Neuronal stem cell (in vitro differentiated cells): ENCODE results near the gene PARVA.

ENCODE experiments used
- DNase-seq: peaks from one replicate; pipeline ENCODE4 v3.0.0-alpha.2; 2013; ENCODE audit warnings: low spot score
- H2AFZ ChIP-seq: one replicate; pipeline ENCODE4 v1.6.1; 2013; ENCODE audit warnings: mild to moderate bottlenecking, low read length, inconsistent platforms
- H2AK5ac ChIP-seq: 2 replicates; pipeline ENCODE4 v1.6.1; 2013; ENCODE audit warnings: low read depth, mild to moderate bottlenecking, inconsistent platforms, low read length, moderate library complexity, mixed read lengths
- H2BK120ac ChIP-seq: 2 replicates; pipeline ENCODE4 v1.6.1; 2013; ENCODE audit warnings: low read depth, mild to moderate bottlenecking, inconsistent platforms, low read length, moderate library complexity, mixed read lengths
- H2BK12ac ChIP-seq: one replicate; pipeline ENCODE4 v1.6.1; 2013; ENCODE audit warnings: low read length, inconsistent platforms
- H2BK15ac ChIP-seq: 2 replicates; pipeline ENCODE4 v1.6.1; 2013; ENCODE audit warnings: mild to moderate bottlenecking, low read length, inconsistent platforms, mixed read lengths
- H2BK5ac ChIP-seq: one replicate; pipeline ENCODE4 v1.6.1; 2013; ENCODE audit warnings: inconsistent platforms, mild to moderate bottlenecking, low read length, moderate library complexity
- H3K14ac ChIP-seq: one replicate; pipeline ENCODE4 v1.6.1; 2013; ENCODE audit warnings: low read length, inconsistent platforms
- H3K18ac ChIP-seq: 2 replicates; pipeline ENCODE4 v1.6.1; 2013; ENCODE audit warnings: low read length, inconsistent platforms
- H3K23ac ChIP-seq: 2 replicates; pipeline ENCODE4 v1.6.1; 2013; ENCODE audit warnings: low read depth, mild to moderate bottlenecking, mixed read lengths, low read length, inconsistent platforms; ENCODE audit not compliant: poor library complexity
- H3K27ac ChIP-seq: replicated peaks from 3 replicates; pipeline ENCODE4 v1.5.1; 2013; ENCODE audit warnings: low read length, inconsistent platforms
- H3K27me3 ChIP-seq, 3 experiments: 2 replicates each; pipeline ENCODE4 v1.6.1; 2013; ENCODE audit warnings: low read length in 3 of 3, mild to moderate bottlenecking in 2 of 3, inconsistent platforms in 1 of 3, low read depth in 1 of 3, mixed read lengths in 1 of 3, moderate library complexity in 1 of 3; ENCODE audit not compliant: control insufficient read depth in 3 of 3, insufficient read depth in 3 of 3
- H3K36me3 ChIP-seq, 2 donors: replicated peaks in 1 of 2; 2 replicates each; pipeline ENCODE4 v1.6.1; 2013; ENCODE audit warnings: low read length in 2 of 2; ENCODE audit not compliant: control insufficient read depth in 2 of 2, insufficient read depth in 2 of 2
- H3K4ac ChIP-seq: 2 replicates; pipeline ENCODE4 v1.6.1; 2013; ENCODE audit warnings: inconsistent platforms, mild to moderate bottlenecking, low read length, moderate library complexity
- H3K4me1 ChIP-seq, 2 donors: 1 replicate in 1 of 2; 2 replicates in 1 of 2; pipeline ENCODE4 v1.6.1; 2013; ENCODE audit warnings: low read length in 2 of 2, low read depth in 1 of 2; ENCODE audit not compliant: control insufficient read depth in 2 of 2, insufficient read depth in 1 of 2
- H3K4me2 ChIP-seq: one replicate; pipeline ENCODE4 v1.6.1; 2013; ENCODE audit warnings: mild to moderate bottlenecking, low read length, inconsistent platforms; ENCODE audit not compliant: insufficient read depth, poor library complexity, severe bottlenecking
- H3K4me3 ChIP-seq, 2 donors: 2 replicates each; pipeline ENCODE4 v1.5.1; 2013; ENCODE audit warnings: low read length in 2 of 2, mild to moderate bottlenecking in 2 of 2, inconsistent platforms in 1 of 2, moderate library complexity in 1 of 2
- H3K79me1 ChIP-seq: one replicate; pipeline ENCODE4 v1.6.1; 2013; ENCODE audit warnings: low read depth, mild to moderate bottlenecking, inconsistent platforms, low read length, moderate library complexity
- H3K9ac ChIP-seq: one replicate; pipeline ENCODE4 v1.6.1; 2013; ENCODE audit warnings: mild to moderate bottlenecking, low read depth, low read length, inconsistent platforms; ENCODE audit not compliant: poor library complexity
- H3K9me3 ChIP-seq, 2 donors: replicated peaks in 1 of 2; 2 replicates each; pipeline versions ENCODE3 to v1.6.1; 2013; ENCODE audit warnings: low read length in 2 of 2, mild to moderate bottlenecking in 2 of 2, inconsistent platforms in 1 of 2, low read depth in 1 of 2, mixed read lengths in 1 of 2, moderate library complexity in 1 of 2; ENCODE audit not compliant: control insufficient read depth in 2 of 2, insufficient read depth in 1 of 2
- H4K8ac ChIP-seq: one replicate; pipeline ENCODE4 v1.6.1; 2013; ENCODE audit warnings: low read depth, mild to moderate bottlenecking, inconsistent platforms, low read length, moderate library complexity
- H4K91ac ChIP-seq: one replicate; pipeline ENCODE4 v1.6.1; 2013; ENCODE audit warnings: low read length, low read depth, mild to moderate bottlenecking, inconsistent platforms; ENCODE audit not compliant: poor library complexity
- WGBS, 2 donors: extraction: QIAGEN DNeasy Blood & Tissue Kit; methylation state at CpG; one replicate each; pipeline ENCODE4 v1.1.7; 2013; ENCODE audit warnings: missing lambda C conversion rate in 2 of 2, mixed read lengths in 1 of 2; ENCODE audit not compliant: insufficient read length in 2 of 2, insufficient replicate concordance in 1 of 2; ENCODE audit errors: extremely low coverage in 2 of 2; 5-methylcytosine and 5-hydroxymethylcytosine counted together

Gene PARVA

GRCh38 chr11:12546122-12546521, 168.8 kb downstream of the PARVA start:
- Histone ChIP-seq H3K23ac (no peak overlapping the region), H2BK15ac (no peak overlapping the region), H2BK5ac (no peak overlapping the region), H4K8ac (no peak overlapping the region), H2AK5ac (no peak overlapping the region), H3K4ac (no peak overlapping the region), H4K91ac (no peak overlapping the region), H3K79me1 (no peaks in the 10 kb centered on the region), H3K4me3 (no peak overlapping the region), H2AFZ (no peak overlapping the region), H2BK120ac (no peak overlapping the region), H3K36me3 (no peaks in the 10 kb centered on the region), H3K14ac (no peak overlapping the region), H3K9me3 (no peaks in the 10 kb centered on the region), H3K9ac (no peak overlapping the region), H3K27ac (no peak overlapping the region), H3K4me1 (peaks cover 0 to 5% of the 10 kb centered on the region in 2 donors), H3K27me3 (peaks cover 0 to 8% (median 0%) of the 10 kb centered on the region in 3 experiments), H2BK12ac (no peak overlapping the region), H3K4me2 (no peak overlapping the region), H3K18ac (no peak overlapping the region)
- no peak for DNase-seq
- no CpG with 5 or more reads among the region's 8 CpGs for WGBS, 2 donors

- no peak overlapping the region for H4K91ac ChIP-seq
- H2BK15ac ChIP-seq = no peak overlapping the region
- H2BK12ac ChIP-seq = no peak overlapping the region
- no peak overlapping the region for H2AFZ ChIP-seq
- no peak overlapping the region for H3K27ac ChIP-seq
- H2AK5ac ChIP-seq = no peak overlapping the region
- no peak for DNase-seq
- H4K8ac ChIP-seq = no peak overlapping the region
- no peaks in the 10 kb centered on the region for H3K36me3 ChIP-seq
- H3K79me1 ChIP-seq = no peaks in the 10 kb centered on the region
- peaks cover 0 to 8% (median 0%) of the 10 kb centered on the region in 3 experiments for H3K27me3 ChIP-seq
- H3K18ac ChIP-seq = no peak overlapping the region
- no peak overlapping the region for H3K23ac ChIP-seq
- WGBS, 2 donors = no CpG with 5 or more reads among the region's 5 CpGs
- H3K4me3 ChIP-seq = no peak overlapping the region
- no peak overlapping the region for H3K14ac ChIP-seq
- H3K4me1 ChIP-seq = peaks cover 0 to 2% of the 10 kb centered on the region in 2 donors
- H2BK120ac ChIP-seq = no peak overlapping the region
- no peak overlapping the region for H2BK5ac ChIP-seq
- no peak overlapping the region for H3K4me2 ChIP-seq
- H3K9ac ChIP-seq = no peak overlapping the region
- H3K9me3 ChIP-seq = no peaks in the 10 kb centered on the region
- H3K4ac ChIP-seq = no peak overlapping the region
Measured at GRCh38 chr11:12546660-12547059, 169.3 kb downstream of the PARVA start.

GRCh38 chr11:12547953-12548650, 170.7 kb downstream of the PARVA start:
- no peak overlapping the region for H3K4me3 ChIP-seq
- no peaks in the 10 kb centered on the region for H3K79me1 ChIP-seq
- no peak overlapping the region for H3K23ac ChIP-seq
- peaks cover 0 to 5% (median 0%) of the 10 kb centered on the region in 3 experiments for H3K27me3 ChIP-seq
- no peak for DNase-seq
- no CpG with 5 or more reads among the region's 5 CpGs for WGBS, 2 donors
- H2BK120ac ChIP-seq = no peak overlapping the region
- H2BK12ac ChIP-seq = no peak overlapping the region
- H4K8ac ChIP-seq = no peak overlapping the region
- no peak overlapping the region for H3K27ac ChIP-seq
- H3K9ac ChIP-seq = no peak overlapping the region
- H3K4ac ChIP-seq = no peak overlapping the region
- no peak overlapping the region for H3K14ac ChIP-seq
- no peaks in the 10 kb centered on the region for H3K36me3 ChIP-seq
- no peak overlapping the region for H4K91ac ChIP-seq
- no peak overlapping the region for H2AK5ac ChIP-seq
- H3K9me3 ChIP-seq = no peaks in the 10 kb centered on the region
- H3K18ac ChIP-seq = no peak overlapping the region
- no peak overlapping the region for H2AFZ ChIP-seq
- no peak overlapping the region for H2BK15ac ChIP-seq
- peaks cover 0 to 2% of the 10 kb centered on the region in 2 donors for H3K4me1 ChIP-seq
- H2BK5ac ChIP-seq = peak overlapping the region; percentile 10
- H3K4me2 ChIP-seq = no peak overlapping the region

GRCh38 chr11:12552692-12553091, 175.3 kb downstream of the PARVA start:
- H3K4me1 ChIP-seq = peaks cover 0 to 10% of the 10 kb centered on the region in 2 donors
- no peak overlapping the region for H4K8ac ChIP-seq
- no peak overlapping the region for H3K14ac ChIP-seq
- H3K36me3 ChIP-seq = no peaks in the 10 kb centered on the region
- H2AK5ac ChIP-seq = no peak overlapping the region
- no peak overlapping the region for H2BK5ac ChIP-seq
- no peak overlapping the region for H2BK12ac ChIP-seq
- H3K18ac ChIP-seq = no peak overlapping the region
- no peaks in the 10 kb centered on the region for H3K27me3 ChIP-seq
- WGBS, 2 donors = no CpG with 5 or more reads among the region's 4 CpGs
- no peak overlapping the region for H2AFZ ChIP-seq
- no peak overlapping the region for H3K4me2 ChIP-seq
- no peak overlapping the region for H2BK15ac ChIP-seq
- H3K4ac ChIP-seq = no peak overlapping the region
- peaks cover 0 to 4% of the 10 kb centered on the region in 2 donors for H3K9me3 ChIP-seq
- H3K23ac ChIP-seq = no peak overlapping the region
- no peaks in the 10 kb centered on the region for H3K79me1 ChIP-seq
- no peak overlapping the region for H3K27ac ChIP-seq
- DNase-seq = no peak
- H3K9ac ChIP-seq = no peak overlapping the region
- no peak overlapping the region for H2BK120ac ChIP-seq
- H4K91ac ChIP-seq = no peak overlapping the region
- no peak overlapping the region for H3K4me3 ChIP-seq
